ENCODE results near the gene ZNF618. TPM values are rescaled to one million over a fixed set of nuclear protein-coding genes. Genes with fewer than 3 reads are reported as not detected.

ZNF618 gene
- total RNA-seq, 1 experiment from 2014 or later = 1.8 TPM

GRCh38 chr9:113890704-113891103, 14.6 kb downstream of the ZNF618 start:
- H3K36me3 ChIP-seq (ENCODE audit: control insufficient read depth, insufficient read depth, low read length) = no peaks in the 10 kb centered on the region
- DNase-seq (ENCODE audit: low read depth, low spot score) = no peak
- in situ Hi-C loops (cut with HindIII; ENCODE audit: low pct_unique_long_range_greater_than_20kb, low sequenced_read_pairs) (no loop called here), intact Hi-C loops (cut with micrococcal nuclease; ENCODE audit: unreplicated experiment) (no loop called here)
- no peak overlapping the region for H3K27ac ChIP-seq (ENCODE audit: low read length)
- ChIA-PET CTCF (no interaction called here), POLR2A (no interaction called here)
- no TSS peak for BruUV-seq (replicated peaks)
- no peak for ATAC-seq
- H3K27me3 ChIP-seq (ENCODE audit: control insufficient read depth, insufficient read depth, low read length) = no peaks in the 10 kb centered on the region
- H3K9me3 ChIP-seq (ENCODE audit: control insufficient read depth, insufficient read depth, low read depth, low read length) = no peaks in the 10 kb centered on the region
- TF ChIP-seq REST (IDR thresholded peaks at IDR 0.05; ENCODE audit: insufficient read depth in 1 of 2, low read depth in 2 of 2, low read length in 1 of 2) = no peak
- no peak overlapping the region for H3K4me3 ChIP-seq (ENCODE audit: low read depth in 2 of 2, low read length in 2 of 2)
- no peaks in the 10 kb centered on the region for H3K4me1 ChIP-seq (ENCODE audit: control insufficient read depth, insufficient read depth, low read length)

GRCh38 chr9:113892861-113893491, 16.9 kb downstream of the ZNF618 start:
- ChIA-PET CTCF (no interaction called here), POLR2A (no interaction called here)
- TF ChIP-seq TCF7L2 (IDR thresholded peaks at IDR 0.05; ENCODE audit: low read depth, low read length) (no peak), CTCF (IDR thresholded peaks at IDR 0.05) (no peak), REST (IDR thresholded peaks at IDR 0.05; ENCODE audit: insufficient read depth in 1 of 2, low read depth in 2 of 2, low read length in 1 of 2) (no peak), SIN3A (IDR thresholded peaks at IDR 0.05; ENCODE audit: borderline replicate concordance, insufficient read depth, low read depth, low read length) (no peak), POLR2AphosphoS5 (IDR thresholded peaks at IDR 0.05; ENCODE audit: low read depth, low read length) (no peak)
- H3K27ac ChIP-seq (ENCODE audit: low read length) = no peak overlapping the region
- no peaks in the 10 kb centered on the region for H3K9me3 ChIP-seq (ENCODE audit: control insufficient read depth, insufficient read depth, low read depth, low read length)
- no peaks in the 10 kb centered on the region for H3K36me3 ChIP-seq (ENCODE audit: control insufficient read depth, insufficient read depth, low read length)
- no peaks in the 10 kb centered on the region for H3K27me3 ChIP-seq (ENCODE audit: control insufficient read depth, insufficient read depth, low read length)
- BruUV-seq (replicated peaks) = no TSS peak
- H3K4me1 ChIP-seq (ENCODE audit: control insufficient read depth, insufficient read depth, low read length) = no peaks in the 10 kb centered on the region
- ATAC-seq (no peak), DNase-seq (ENCODE audit: low read depth, low spot score) (no peak)
- in situ Hi-C loops (cut with HindIII; ENCODE audit: low pct_unique_long_range_greater_than_20kb, low sequenced_read_pairs) (no loop called here), intact Hi-C loops (cut with micrococcal nuclease; ENCODE audit: unreplicated experiment) (no loop called here)
- no peak overlapping the region for H3K4me3 ChIP-seq (ENCODE audit: low read depth in 2 of 2, low read length in 2 of 2)

Data from Panc1 (cell line).